MV-4-11 (cell line): ENCODE results near the gene CA5B.
A peak's percentile ranks its signal among the peaks of the same experiment; 100 is the strongest.
"Not testable (repeated sequence)": the region's sequence is repeated elsewhere in the genome, so short reads cannot be mapped to it uniquely, and the experiment has no call there.

Experiments used
- DNase-seq: peaks from one replicate; lab custom pipeline; 2025; lab: John Stamatoyannopoulos, UW

Gene CA5B, protein sequence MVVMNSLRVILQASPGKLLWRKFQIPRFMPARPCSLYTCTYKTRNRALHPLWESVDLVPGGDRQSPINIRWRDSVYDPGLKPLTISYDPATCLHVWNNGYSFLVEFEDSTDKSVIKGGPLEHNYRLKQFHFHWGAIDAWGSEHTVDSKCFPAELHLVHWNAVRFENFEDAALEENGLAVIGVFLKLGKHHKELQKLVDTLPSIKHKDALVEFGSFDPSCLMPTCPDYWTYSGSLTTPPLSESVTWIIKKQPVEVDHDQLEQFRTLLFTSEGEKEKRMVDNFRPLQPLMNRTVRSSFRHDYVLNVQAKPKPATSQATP

DNA sequence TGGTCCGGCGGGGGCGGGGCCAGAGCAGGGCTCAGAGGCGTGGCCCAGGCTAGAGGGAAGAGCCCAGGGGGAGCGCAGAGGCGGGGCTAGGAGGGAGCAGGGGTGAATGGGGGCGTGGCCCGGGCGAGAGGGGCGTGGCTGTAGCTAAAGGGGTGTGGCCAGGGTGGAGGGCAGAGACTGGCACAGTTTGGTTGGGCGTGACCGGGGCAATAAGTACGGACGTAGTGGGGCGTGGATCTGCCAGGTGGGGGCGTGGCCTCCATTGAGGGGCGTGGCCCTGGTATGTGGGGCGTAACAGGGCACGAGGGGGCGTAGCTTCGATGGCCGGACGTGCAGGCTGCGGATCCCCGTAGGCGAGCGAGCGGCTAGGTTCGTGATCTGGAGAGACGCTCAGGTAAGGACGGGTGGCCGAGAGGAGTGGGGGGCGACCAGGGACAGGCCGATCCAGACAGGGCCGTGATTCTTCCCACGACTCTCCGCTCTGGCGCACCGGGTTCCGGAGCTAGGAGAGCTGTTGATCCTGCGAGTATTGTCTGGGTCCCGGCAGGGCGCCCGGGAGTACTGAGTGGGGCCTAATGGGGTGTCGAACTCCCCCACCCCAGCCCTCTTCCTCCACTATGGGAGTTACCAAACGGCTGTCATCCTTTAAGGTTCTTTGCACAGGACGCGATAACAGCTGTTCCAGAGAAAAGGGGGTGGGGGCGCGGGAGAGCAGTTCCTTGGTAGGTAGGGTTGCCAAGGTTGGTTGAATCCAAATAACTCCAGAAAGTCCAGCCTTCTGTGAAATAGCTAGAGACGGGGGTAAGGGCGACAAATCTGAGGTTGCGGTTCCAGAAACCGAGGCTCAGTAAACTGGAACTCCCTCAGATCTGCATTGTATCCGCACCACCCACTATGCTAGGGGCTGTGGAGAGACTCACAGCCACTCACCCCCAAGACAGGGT is at the start of gene CA5B:
TSS of gene CA5B (plus strand) at position 312 of the 944 bp plus-strand sequence. CDS start 11,754 bp downstream, outside the sequence.
- peak; percentile 89 for DNase-seq

- DNase-seq, result no peak
These were observed 43.1 kb upstream of the CA5B start for GRCh38 chrX:15694941-15695451.

GRCh38 chrX:15696516-15696915 is 41.6 kb upstream of the CA5B start:
- no peak for DNase-seq

DNA sequence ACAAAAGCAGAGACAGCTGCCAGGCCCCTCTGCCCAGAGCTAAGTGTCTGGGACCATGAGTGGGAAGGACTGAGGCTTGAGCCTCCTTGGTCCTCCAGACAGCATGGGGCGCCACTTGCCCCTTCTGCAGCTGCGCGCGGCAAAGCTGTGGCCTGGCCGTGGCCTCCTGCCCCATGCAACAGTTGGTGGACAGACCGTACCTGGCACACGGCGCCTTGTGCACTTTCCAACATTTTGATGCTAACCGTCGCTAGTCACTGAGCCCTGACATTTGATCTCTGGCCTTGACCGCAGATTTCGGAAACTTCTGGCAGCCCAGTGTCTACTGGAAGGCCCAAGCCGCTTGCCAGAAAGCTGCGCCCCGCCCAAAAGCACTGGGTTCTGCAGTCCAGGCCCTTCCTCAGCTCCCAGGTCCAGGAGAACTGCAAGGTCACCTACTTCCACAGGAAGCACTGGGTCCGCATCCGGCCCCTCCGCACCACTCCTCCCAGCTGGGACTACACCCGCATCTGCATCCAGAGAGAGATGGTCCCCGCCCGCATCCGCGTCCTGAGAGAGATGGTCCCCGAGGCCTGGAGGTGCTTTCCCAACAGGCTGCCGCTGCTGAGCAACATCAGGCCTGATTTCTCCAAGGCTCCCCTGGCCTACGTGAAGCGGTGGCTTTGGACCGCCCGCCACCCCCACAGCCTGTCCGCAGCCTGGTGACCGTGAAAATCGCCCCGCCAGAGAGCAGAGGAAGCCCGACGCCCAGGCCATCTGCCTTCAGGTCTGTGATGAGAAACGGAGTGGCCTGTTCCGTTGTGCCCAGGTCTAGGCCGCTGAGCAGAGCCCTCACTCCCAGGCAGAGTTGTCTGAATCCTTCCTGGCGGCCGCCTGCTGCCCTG is 35.3 kb upstream of the CA5B start:
- no peak for DNase-seq

GRCh38 chrX:15703809-15704208 is 34.3 kb upstream of the CA5B start:
- DNase-seq, result not testable (repeated sequence)

DNA sequence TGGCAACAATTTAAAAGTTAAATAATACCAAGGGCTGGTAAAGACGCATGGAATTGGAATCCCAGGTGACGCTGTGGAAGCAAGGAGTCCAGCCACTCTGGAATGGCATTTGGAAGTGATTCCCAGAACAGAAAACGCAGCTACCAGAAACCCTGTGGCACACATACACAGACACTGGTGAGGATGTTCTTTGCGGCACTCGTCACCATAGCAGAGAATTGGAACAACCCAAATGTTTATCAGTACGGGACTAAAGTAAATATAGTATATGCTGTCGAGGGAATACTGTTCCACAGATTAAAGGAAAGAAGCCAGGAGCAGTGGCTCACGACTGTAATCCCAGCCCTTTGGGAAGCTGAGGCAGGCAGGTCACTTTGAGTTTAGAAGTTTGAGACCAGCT is 33.8 kb upstream of the CA5B start:
- not testable (repeated sequence) for DNase-seq

DNA sequence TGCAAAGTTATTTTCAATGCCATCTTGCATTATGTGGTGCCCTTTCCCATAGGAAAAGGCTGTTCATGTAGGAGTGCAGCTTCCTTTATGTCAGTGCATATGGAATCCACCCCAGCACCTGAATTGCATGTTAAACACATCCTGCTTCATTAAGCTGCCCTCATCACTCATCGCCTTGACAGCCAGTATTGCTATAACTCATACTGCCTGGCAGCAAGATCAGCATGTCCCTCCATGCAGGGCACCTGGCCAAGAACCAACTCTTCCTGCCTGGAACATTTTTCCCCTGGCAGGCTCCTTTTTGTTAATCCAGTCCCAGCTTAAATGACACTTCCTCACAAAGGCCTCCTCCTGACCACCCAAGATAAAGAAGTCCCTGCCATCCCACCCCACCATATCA is 23.5 kb upstream of the CA5B start:
- DNase-seq, result no peak

- DNase-seq, result no peak
These were observed 19.6 kb upstream of the CA5B start for GRCh38 chrX:15718283-15718970.

DNA sequence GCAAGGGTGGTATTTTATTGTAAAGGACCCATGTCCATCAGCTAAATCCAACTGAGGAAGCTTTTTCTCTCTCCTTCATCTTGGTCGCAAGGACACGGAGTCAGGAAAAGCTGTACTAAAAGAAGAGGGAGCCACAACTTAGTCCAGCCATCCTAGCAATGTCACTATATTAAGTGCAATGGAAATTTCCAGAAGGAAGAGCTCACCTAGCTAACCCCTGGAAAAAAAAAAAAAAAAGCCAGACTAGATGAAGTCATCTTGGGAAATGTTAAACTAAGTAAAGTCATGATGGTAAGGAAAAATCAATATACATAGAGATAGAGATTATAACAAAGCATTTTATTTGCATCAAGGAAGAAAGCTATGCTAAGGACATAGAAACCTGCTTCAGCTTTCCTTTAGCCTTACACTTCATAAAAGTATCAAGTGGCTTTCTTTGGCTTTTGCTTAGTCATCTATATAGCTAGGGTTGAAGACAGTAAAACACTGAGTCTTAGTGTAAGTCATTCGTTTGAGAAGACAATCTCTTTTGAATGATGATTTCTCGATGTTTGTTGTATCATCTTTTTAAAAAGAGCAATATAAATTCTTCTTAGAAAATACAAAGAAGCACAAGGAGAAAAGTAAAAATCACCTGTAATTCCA is 18.6 kb upstream of the CA5B start:
- DNase-seq, result no peak

GRCh38 chrX:15721911-15722310 is 16.2 kb upstream of the CA5B start:
- no peak for DNase-seq

- no peak for DNase-seq
These were observed 14.1 kb upstream of the CA5B start for GRCh38 chrX:15723887-15724517.

DNA sequence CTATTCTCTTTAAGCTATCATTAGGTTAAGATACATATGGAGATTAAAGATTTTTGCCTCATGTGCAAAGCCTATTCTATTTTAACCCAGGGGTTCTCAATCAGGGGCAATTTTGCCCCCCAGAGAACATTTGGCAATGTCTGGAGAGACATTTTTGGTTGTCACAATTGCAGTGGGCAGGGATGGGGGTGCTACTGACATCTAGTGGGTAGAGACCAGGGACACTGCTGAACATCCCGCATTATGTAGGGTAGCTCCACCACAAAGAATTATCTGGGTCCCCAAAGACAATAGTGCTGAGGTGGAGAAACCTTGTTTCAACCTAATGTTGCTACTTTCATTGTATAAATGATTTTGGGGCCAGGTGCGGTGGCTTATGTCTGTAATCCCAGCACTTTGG is 13.2 kb upstream of the CA5B start:
- no peak for DNase-seq

GRCh38 chrX:15731368-15731767 is 6.7 kb upstream of the CA5B start:
- not testable (repeated sequence) for DNase-seq

- DNase-seq, result no peak
These were observed 696 bp upstream of the CA5B start for GRCh38 chrX:15737190-15737958.

GRCh38 chrX:15739886-15740285 is 1.8 kb downstream of the CA5B start:
- no peak for DNase-seq

DNA sequence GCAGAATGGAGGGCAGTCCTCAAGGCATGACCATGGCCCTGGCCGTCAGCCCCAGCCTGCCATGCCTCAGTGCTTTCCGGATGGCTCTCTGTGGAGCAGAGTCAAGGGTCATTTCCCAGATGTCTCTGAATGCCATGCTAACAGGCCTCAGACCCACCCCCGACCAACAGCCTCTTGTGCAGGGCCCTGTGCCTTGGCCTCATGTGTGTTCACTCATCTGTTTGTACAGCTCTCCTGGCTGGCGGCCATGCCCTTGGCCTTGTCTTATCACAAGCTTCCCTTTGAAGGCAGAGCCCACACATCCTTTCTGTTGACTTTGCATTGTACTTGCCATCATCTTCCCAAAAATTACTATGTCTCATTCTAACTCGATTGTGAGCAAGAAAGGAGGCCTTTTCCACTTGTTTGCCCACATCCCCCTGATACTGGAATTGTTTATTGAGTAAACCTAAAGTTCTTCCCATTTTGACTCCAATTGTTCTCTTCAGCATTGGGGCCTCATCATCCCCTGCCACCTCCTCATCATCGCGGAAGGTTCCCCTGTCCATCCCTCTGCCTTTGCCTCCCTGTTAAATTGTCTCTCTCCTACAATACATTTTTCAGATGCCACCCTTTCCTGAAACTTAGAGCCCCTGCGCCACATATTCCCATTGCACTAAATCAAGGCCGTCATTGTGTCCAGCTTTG is 6.3 kb downstream of the CA5B start:
- DNase-seq, result no peak

DNA sequence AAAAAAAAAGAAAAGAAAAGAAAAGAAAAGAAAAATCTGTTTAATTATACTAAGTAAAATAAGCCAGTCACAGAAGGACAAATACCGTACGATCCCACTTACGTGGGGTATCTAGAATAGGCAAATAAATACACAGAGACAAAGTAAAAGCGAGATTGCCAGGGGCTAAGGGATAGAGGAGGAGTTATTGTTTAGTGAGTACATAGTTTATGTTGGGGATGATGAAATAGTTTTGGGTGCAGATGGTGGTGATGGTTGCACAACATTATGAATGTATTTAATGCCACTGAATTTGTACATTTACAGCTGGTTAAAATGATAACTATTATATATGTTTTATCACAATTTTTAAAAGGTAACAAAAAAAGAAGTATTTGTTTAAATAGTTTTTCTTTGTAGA is 7.1 kb downstream of the CA5B start:
- peak; percentile 69 for DNase-seq

DNA sequence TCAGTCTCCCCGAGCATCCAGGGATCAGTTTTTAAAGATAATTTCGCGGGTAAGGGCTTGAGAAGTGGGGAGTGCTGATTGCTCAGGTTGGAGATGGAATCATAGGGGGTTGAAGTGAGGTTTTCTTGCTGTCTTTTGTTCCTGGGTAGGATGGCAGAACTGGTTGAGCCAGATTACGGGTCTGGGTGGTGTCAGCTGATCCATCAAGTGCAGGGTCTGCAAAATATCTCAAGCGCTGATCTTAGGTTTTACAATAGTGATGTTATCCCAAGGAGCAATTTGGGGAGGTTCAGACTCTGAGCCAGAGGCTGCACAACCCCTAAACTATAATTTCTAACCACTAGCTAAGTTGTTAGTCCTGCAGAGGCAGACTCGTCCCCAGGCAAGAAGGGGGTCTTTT is 8.6 kb downstream of the CA5B start:
- not testable (repeated sequence) for DNase-seq

DNA sequence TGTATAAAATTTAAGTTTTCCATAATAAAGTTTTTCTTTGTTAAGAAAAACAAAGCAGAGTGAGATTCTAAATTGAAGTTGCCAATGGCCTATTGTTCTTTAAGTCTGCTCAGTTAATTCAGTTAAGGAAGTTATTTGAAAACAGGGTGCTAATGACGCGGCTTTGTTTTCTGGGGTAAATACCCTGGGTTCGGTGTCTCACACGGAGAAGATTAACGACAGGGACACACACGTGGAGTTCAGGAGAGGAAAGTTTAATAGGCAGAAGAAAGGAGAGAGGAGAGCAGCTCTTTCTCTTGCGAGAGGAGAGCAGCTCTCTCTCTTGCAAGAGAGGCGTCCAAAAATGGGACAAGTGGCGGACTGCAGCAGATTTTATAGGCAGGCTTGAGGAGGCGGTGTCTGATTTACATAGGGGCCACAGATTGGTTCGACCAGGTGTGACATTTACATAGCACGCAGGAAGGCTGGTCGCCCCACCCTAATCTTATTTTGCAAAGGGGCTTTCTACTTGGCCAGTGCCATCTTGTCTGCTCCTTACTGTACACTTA is 9.6 kb downstream of the CA5B start:
- DNase-seq, result no peak
